ENCODE results near the gene COL26A1.
A peak's percentile ranks its signal among the peaks of the same experiment; 100 is the strongest.
"Not testable (repeated sequence)": the region's sequence is repeated elsewhere in the genome, so short reads cannot be mapped to it uniquely, and the experiment has no call there.

COL26A1 gene

GRCh38 chr7:101553771-101554445 is 191.2 kb downstream of the COL26A1 start:
- no peak for DNase-seq (ENCODE audit: low read depth)

DNA sequence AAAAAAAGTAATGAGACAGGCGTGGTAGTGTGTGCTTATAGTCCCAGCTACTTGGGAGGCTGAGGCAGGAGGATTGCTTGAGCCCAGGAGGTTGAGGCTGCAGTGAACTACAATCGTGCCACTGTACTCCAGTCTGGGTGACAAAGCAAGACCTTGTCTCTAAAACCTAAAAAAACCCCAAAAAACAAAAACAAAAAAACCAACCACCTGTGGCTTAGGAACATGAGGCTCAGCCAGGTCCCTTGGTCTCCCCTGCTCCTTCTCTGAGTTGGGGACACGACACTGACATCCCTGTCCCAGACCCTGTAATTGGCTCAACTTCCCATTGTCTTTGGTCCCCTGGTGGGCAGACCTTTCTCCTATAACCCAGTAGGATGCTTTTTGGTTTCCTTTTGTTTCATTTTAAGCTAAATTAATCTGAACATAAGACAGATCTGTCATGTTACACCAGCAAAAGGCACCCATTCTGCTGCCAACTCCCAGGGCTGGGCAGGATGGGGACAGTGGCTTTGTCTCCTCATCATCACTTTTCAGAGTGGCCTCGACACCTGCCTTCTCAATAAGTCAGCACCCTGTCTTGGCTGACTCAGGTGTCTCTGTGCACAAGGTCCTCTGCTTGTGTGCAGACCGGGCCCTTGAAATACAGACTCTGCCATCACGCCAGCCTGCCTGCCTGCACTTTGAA is 192.1 kb downstream of the COL26A1 start:
- no peak for DNase-seq (ENCODE audit: low read depth)

DNA sequence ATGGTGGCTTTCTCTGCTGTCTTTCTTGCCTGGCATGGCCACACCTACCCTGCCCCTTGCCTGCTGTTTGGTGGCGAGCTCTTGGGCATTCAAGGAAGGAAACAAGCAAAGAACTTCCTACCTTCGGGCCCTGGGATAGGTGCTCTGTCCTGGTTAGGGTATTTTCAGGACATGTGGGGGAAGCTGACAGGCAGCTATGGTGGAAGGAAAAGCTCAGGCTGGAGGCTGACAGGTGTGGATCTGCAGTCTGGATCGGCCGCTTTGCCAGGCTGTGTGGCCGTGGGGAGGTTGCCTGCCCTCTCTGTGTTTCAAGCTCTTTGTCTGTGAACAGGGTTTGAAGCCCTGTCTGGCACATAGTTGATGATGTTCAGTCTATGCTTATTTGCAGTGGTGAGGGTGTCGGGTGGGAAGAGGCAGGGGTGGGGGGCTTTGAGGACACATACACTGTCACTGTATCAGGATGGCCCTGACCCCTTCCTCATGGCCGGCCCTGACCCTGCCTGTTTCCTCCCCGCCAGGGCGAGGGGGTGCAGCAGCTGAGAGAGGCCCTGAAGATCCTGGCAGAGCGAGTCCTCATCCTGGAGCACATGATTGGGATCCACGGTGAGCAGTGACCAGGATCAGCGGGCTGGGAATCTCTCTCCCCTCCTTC is 192.7 kb downstream of the COL26A1 start:
- DNase-seq (ENCODE audit: low read depth): no peak

GRCh38 chr7:101555921-101556275 is 193.2 kb downstream of the COL26A1 start:
- no peak for DNase-seq (ENCODE audit: low read depth)

- DNase-seq (ENCODE audit: low read depth): no peak
Observed at GRCh38 chr7:101556453-101556968, 193.8 kb downstream of the COL26A1 start.

DNA sequence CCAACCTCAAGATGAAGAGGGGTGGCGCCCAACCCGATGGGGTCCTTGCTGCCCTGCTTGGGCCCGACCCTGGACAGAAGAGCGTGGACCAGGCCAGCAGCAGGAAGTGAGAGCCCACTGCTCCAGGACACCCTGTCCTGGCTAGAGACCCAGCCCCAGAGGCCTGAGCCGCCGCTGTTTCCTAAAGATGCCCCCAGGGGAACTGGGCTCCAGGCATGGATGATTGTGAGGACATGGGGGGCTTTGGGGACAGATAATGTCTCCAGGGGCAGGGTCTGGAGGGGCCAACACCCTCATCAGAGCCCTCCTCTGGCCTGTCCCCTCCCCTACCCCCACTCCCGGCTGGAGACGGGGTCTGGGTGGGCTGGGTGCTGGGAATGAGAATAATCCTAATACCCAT is 194.7 kb downstream of the COL26A1 start:
- no peak for DNase-seq (ENCODE audit: low read depth)

GRCh38 chr7:101557978-101558741 is 195.5 kb downstream of the COL26A1 start:
- DNase-seq (ENCODE audit: low read depth): no peak

- no peak for DNase-seq (ENCODE audit: low read depth)
Observed at GRCh38 chr7:101558742-101559325, 196.2 kb downstream of the COL26A1 start.

- no peak for DNase-seq (ENCODE audit: low read depth)
Observed at GRCh38 chr7:101559586-101559985, 196.9 kb downstream of the COL26A1 start.

GRCh38 chr7:101560021-101560420 is 197.3 kb downstream of the COL26A1 start:
- DNase-seq (ENCODE audit: low read depth): not testable (repeated sequence)

GRCh38 chr7:101560856-101561255 is 198.2 kb downstream of the COL26A1 start:
- DNase-seq (ENCODE audit: low read depth): no peak

DNA sequence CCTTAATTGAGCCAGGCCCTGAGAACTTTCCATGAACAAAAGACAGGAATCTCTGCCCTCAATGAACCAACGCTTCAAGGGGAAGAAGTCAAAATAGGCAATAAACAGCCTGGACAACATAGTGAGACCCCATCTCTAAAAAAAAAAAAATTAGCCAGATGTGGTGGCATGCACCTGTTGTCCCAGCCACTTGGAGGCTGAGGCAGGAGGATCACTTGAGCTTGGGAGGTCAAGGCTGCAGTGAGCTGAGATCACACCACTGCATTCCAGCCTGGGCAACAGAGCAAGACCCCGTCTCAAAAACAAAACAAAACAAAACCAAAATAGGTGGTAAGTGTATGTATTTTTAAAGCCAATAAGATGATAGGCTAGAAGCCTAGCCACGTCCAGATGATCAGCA is 198.6 kb downstream of the COL26A1 start:
- not testable (repeated sequence) for DNase-seq (ENCODE audit: low read depth)

DNA sequence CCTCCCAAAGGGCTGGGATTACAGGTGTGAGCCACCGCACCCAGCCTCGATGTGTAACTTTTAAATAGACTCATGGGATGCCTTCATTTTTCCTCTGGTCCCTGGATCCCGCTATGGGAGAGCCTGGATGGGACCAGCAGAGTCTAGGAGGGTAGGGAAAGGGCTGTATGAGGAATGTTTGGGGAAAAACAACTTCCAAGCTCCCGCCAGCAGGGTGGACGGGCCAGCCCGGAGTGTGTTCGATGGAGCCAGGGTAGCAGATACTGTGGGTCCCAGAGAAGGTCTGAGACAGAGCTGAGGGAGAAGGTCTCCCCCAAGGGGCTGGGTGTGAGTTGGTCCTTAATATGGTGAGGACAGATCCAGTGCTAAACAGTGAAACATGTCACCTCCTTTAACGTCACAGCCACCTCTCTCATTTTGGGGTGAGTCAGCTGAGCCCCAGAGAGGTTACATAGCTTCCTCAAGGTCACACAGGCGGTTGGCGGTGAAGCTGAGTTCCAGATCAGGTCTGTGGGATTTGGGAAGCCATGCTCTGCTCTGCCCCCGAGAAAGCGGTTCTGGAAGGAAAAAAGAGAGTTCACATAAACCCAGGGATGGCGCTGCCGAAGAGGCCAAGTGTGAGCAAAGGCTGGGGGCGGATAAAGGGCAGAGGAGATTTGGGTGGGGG is 200.0 kb downstream of the COL26A1 start:
- no peak for DNase-seq (ENCODE audit: low read depth)

- DNase-seq (ENCODE audit: low read depth): no peak
Observed at GRCh38 chr7:101563198-101563901, 200.7 kb downstream of the COL26A1 start.

DNA sequence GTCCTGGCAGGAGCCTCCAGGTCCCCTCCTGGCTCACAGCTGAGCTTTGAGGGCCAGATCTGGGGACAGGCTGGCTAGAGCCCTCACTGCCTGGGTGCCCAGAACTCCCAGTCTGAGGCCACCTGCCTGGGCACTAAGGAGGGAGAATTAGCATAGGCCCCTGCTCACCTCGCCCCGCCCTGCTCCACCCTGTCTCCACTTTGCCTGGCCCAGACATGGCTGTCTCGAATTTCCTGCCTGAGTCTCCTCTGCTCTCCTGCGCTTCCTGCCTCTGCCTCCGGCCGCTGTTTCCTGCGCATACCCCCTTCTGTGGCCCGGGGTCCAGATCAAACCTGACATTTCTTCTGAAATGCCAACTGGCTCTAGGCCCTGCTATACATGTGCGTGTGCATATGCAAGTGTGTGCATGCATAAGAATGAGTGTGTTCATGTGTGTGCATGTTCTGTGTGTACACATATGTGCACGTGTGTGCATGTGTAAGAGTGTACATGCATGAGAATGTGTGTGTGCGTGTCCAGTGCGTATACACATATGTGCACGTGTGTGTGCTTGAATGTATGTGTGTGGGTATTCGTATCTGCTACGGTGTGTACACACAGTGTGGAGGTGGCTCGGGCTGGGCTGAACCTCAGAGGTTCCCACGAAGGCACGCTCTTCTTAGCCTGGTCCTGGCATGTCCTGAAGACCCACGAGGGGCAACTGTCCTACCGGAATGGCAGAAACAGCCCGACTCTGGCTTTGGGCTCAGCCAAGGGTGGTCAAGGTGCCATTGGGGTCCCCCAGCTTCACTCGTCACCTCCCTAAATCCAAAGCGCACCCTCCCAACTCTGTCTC is 201.5 kb downstream of the COL26A1 start:
- no peak for DNase-seq (ENCODE audit: low read depth)

GRCh38 chr7:101564778-101565211 is 202.1 kb downstream of the COL26A1 start:
- DNase-seq (ENCODE audit: low read depth): peak; percentile 54

DNA sequence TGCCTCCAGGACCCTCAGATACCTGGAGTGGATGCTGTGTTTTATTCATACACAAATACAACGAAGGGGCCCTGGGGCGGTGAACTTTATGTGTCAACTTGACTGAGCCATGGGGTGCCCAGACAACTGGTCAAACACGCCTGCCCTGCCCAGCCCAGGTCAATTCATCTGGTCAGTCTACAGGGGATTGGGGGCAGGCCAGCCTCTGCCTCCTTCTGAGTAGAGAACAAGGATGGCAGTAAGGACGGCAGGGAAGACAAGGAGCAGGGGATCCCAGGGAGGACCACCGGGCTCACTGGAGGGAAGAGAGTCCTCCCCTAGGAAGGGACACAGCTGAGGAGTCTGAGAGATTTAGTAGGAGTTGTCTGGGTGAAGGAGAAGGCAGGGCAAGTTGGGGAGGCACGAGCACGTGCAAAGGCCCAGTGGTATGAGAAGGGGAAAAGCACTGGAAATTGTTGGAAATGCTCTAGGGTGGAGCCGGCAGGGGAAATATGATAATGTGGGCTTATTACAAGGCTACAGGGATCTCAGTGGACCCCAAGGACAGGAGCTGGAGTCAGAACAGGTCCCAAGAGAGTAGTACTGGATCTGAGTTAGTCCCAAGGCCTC is 203.0 kb downstream of the COL26A1 start:
- no peak for DNase-seq (ENCODE audit: low read depth)

- DNase-seq (ENCODE audit: low read depth): no peak
Observed at GRCh38 chr7:101567230-101567629, 204.6 kb downstream of the COL26A1 start.

GRCh38 chr7:101572156-101572555 is 209.5 kb downstream of the COL26A1 start:
- no peak for DNase-seq (ENCODE audit: low read depth)
